Gastroesophageal sphincter (tissue), 4 donors: ENCODE data around the gene B3GNT4. TPM values are rescaled to one million over a fixed set of nuclear protein-coding genes. Genes with fewer than 3 reads are reported as not detected.

Experiments
- ATAC-seq: fragments of 150-250 bp; one replicate; pipeline ENCODE4 v1.9.1; 2016; ENCODE audit warnings: mild to moderate bottlenecking, moderate library complexity
- H3K27ac ChIP-seq, 4 donors: fragments of 200-600 bp; sonication (generic) in 3 of 4; 1 replicate in 3 of 4; 2 replicates in 1 of 4; pipeline ENCODE4 v1.5.1; 2016 to 2019
- H3K27me3 ChIP-seq: fragments of 200-600 bp; sonication (generic); one replicate; pipeline ENCODE4 v1.5.1; 2019
- H3K36me3 ChIP-seq, 2 donors: fragments of 200-600 bp; sonication (generic); one replicate each; pipeline ENCODE4 v1.5.1; 2019; ENCODE audit warnings: control low read depth in 1 of 2
- H3K4me1 ChIP-seq, 3 donors: fragments of 200-600 bp; sonication (generic); 1 replicate in 2 of 3; 2 replicates in 1 of 3; pipeline ENCODE4 v1.5.1; 2016 to 2019; ENCODE audit warnings: control low read depth in 2 of 3
- H3K4me3 ChIP-seq, 2 donors: fragments of 200-600 bp; sonication (generic); one replicate each; pipeline ENCODE4 v1.5.1; 2019; ENCODE audit warnings: mild to moderate bottlenecking in 1 of 2, moderate library complexity in 1 of 2
- H3K9me3 ChIP-seq, 3 donors: fragments of 200-600 bp; sonication (generic); one replicate each; pipeline ENCODE4 v1.5.1; 2017 to 2019; ENCODE audit warnings: control low read depth in 2 of 3
- CTCF ChIP-seq, 4 experiments: fragments of 200-600 bp in 2 of 4; fragments of 450-650 bp in 2 of 4; sonication (generic) in 1 of 4; IDR thresholded peaks; one replicate each; pipeline ENCODE4 v1.5.1; 2017 to 2019; ENCODE audit warnings: antibody characterized with exemption in 4 of 4, mild to moderate bottlenecking in 2 of 4, moderate library complexity in 2 of 4
- EP300 ChIP-seq: sonication (generic); formaldehyde crosslinking; IDR thresholded peaks from one replicate; pipeline ENCODE4 v1.6.1; 2017; ENCODE audit warnings: antibody characterized with exemption, mild to moderate bottlenecking
- POLR2A ChIP-seq, 2 donors: fragments of 450-650 bp; IDR thresholded peaks; one replicate each; pipeline ENCODE4 v1.6.1; 2017; ENCODE audit warnings: antibody characterized with exemption in 2 of 2, mild to moderate bottlenecking in 2 of 2, moderate library complexity in 1 of 2
- POLR2AphosphoS5 ChIP-seq: sonication (generic); formaldehyde crosslinking; IDR thresholded peaks from one replicate; pipeline ENCODE4 v1.6.1; 2017; ENCODE audit warnings: antibody characterized with exemption
- WGBS, 2 donors: methylation state at CpG; one replicate each; pipeline ENCODE4 v1.1.5; 2018; ENCODE audit warnings: low coverage in 1 of 2; 5-methylcytosine and 5-hydroxymethylcytosine counted together
- total RNA-seq, 4 donors: library from RNA; depleted of rRNA; stranded (reverse); fragments of >200 nt; gene quantifications; one replicate each; pipeline ENCODE4 v1.1.0, GENCODE V29; 2016

The B3GNT4 gene
- total RNA-seq, 4 donors from 2014 or later = not detected

DNA sequence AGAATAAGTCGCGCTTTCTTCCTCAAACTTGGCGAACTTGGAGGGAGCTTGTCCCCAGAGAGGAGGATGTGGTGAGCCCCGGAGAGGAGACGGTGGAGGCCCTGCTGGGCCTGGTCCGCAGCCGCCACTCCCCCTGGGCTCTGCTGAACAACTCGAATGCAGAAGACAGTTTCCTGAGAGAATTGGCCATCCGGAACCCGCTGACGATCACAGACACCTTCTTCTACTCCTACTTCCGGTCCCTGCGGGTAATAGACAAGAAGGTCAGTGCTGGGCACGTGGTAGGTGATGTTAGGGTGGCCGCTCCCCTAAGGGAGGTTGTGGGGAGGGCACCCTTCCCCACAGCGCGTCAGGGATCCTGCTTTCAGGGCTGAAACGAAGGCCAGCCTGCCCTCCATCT lies 19.0 kb upstream of the B3GNT4 start:
- ATAC-seq = no peak
- H3K36me3 ChIP-seq = no peaks in the 10 kb centered on the region
- 96% methylated on average over 4 of the region's 18 CpGs; no CpG with 5 or more reads in 1 of the 2 donors for WGBS, 2 donors
- H3K9me3 ChIP-seq = no peaks in the 10 kb centered on the region
- H3K4me1 ChIP-seq = peaks cover 0 to 11% (median 0%) of the 10 kb centered on the region in 3 donors
- no peaks in the 10 kb centered on the region for H3K27me3 ChIP-seq
- H3K4me3 ChIP-seq = no peak overlapping the region
- H3K27ac ChIP-seq = no peak overlapping the region
- no peak for TF ChIP-seq POLR2AphosphoS5
- no peak for TF ChIP-seq POLR2A (IDR thresholded peaks at IDR 0.05)
- no peak for TF ChIP-seq CTCF (IDR thresholded peaks at IDR 0.05)
- TF ChIP-seq EP300 = no peak

DNA sequence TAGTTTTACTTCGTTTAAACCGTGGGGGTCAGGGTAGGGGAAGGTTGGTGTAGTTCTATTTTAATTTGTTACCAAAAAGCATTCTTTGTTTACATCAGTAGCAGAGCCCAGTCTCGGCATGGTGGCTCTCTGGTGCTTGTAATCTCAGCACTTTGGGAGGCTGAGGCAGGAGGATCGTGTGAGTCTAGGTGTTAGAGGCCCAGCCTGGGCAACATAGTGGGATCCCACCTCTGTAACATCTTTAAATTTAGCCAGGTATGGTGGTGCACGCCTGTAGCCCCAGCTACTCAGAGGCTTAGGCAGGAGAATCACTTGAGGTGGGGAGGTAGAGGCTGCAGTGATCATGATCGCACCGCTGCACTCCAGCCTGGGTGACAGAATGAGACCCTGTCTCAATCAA lies 18.4 kb upstream of the B3GNT4 start:
- no peak overlapping the region for H3K4me3 ChIP-seq
- WGBS, 2 donors = 79 to 80% methylated on average over 3 to 4 of the region's 7 CpGs
- no peak overlapping the region for H3K27ac ChIP-seq
- peaks cover 0 to 11% (median 0%) of the 10 kb centered on the region in 3 donors for H3K4me1 ChIP-seq
- TF ChIP-seq EP300 (no peak), POLR2AphosphoS5 (no peak), POLR2A (IDR thresholded peaks at IDR 0.05) (no peak), CTCF (IDR thresholded peaks at IDR 0.05) (no peak)
- H3K9me3 ChIP-seq = no peaks in the 10 kb centered on the region
- no peaks in the 10 kb centered on the region for H3K36me3 ChIP-seq
- ATAC-seq = no peak
- H3K27me3 ChIP-seq = no peaks in the 10 kb centered on the region

DNA sequence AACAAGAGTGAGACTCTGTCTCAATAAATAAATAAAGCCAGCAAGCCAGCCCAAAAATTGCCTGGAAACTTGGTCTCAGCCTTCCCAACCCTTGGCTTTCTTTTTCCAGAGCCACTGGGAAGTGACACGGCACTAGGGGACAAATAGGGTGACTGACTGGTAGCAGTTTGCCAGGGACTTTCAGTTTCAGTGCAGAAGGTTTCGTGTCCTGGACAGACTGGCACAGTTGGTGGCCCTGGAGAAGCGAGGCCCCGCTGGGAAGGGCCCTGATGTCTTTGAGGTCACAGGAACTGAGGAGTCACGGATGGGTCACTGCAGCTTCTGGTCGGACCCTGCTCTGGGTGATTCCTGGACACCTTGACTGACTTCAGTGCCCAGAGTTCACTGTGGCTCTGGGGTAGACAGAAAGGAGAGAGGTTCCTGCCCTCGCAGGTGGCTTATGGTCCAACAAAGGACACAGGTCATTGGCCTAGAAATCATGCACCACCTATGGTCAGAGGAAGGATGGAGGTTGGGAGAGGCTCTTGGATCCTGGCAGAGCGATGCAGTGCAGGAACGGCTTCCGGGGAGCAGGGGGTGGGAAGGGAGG lies 17.9 kb upstream of the B3GNT4 start:
- ATAC-seq = no peak
- Histone ChIP-seq H3K27ac (no peak overlapping the region), H3K4me1 (peaks cover 0 to 11% (median 0%) of the 10 kb centered on the region in 3 donors), H3K27me3 (no peaks in the 10 kb centered on the region), H3K36me3 (no peaks in the 10 kb centered on the region), H3K9me3 (no peaks in the 10 kb centered on the region), H3K4me3 (no peak overlapping the region)
- WGBS, 2 donors = 93 to 100% methylated on average over 1 to 3 of the region's 10 CpGs
- no peak for TF ChIP-seq CTCF (IDR thresholded peaks at IDR 0.05)
- no peak for TF ChIP-seq EP300
- no peak for TF ChIP-seq POLR2A (IDR thresholded peaks at IDR 0.05)
- no peak for TF ChIP-seq POLR2AphosphoS5

- no peak overlapping the region for H3K4me3 ChIP-seq
- H3K27ac ChIP-seq = no peak overlapping the region
- no peaks in the 10 kb centered on the region for H3K27me3 ChIP-seq
- no peak for ATAC-seq
- no peak for TF ChIP-seq CTCF (IDR thresholded peaks at IDR 0.05)
- no peak for TF ChIP-seq POLR2A (IDR thresholded peaks at IDR 0.05)
- H3K4me1 ChIP-seq = peaks cover 0 to 11% (median 0%) of the 10 kb centered on the region in 3 donors
- WGBS, 2 donors = no CpG with 5 or more reads among the region's 12 CpGs
- no peaks in the 10 kb centered on the region for H3K9me3 ChIP-seq
- H3K36me3 ChIP-seq = no peaks in the 10 kb centered on the region
Measured at GRCh38 chr12:122187466-122187865, 16.0 kb upstream of the B3GNT4 start.

DNA sequence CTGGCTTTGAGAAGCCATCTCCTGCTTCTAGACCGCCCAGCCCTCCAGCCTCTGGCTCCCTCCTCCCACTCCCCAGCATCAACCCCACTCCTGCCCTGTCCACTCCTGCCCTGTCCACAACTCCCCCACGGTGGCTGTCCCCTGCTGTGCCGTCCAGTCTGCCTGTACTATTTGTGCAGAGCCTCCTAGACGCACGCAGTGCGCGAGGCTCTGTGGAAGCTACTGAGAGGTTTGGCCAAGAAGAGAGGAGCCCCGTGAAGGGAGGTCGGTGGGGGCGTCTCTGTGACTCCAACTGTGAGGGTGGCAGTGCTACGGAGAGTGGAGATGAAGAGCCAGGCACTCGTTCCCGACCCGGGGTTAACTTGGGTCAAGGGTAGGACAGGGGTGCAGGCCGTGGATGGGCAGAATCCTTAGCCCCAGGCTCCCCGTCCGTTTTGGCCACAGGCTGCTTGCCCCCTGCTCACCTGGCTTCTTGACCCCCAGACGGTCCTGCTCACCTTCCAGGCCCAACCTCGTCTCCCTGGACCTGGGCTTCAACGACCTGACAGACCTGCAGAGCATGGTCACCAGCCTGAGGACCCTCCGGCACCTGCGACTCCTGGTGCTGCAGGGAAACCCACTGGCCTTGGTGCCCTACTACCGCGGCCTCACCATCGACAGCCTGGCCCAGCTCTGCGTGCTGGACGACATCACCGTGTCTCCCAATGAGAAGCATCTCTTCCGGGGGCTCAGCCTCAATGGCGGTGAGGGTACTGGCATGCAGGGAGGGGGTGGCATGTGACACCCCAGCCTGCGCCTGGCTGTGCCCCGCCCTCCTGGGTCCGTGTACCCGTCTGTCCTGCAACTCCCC lies 13.7 kb upstream of the B3GNT4 start:
- H3K27ac ChIP-seq = no peak overlapping the region
- H3K9me3 ChIP-seq = no peaks in the 10 kb centered on the region
- 82% methylated on average over 9 of the region's 34 CpGs; no CpG with 5 or more reads in 1 of the 2 donors for WGBS, 2 donors
- ATAC-seq = no peak
- H3K36me3 ChIP-seq = no peaks in the 10 kb centered on the region
- no peak overlapping the region for H3K4me3 ChIP-seq
- H3K4me1 ChIP-seq = no peaks in the 10 kb centered on the region
- H3K27me3 ChIP-seq = no peaks in the 10 kb centered on the region
- TF ChIP-seq EP300 = no peak
- no peak for TF ChIP-seq POLR2AphosphoS5
